Coronary artery (tissue), 2 donors: Measurements from ENCODE around the gene LYST.

Experiments
- DNase-seq: peaks from one replicate; pipeline ENCODE4 v3.0.0-alpha.2; 2017; ENCODE audit warnings: low spot score
- H3K27ac ChIP-seq, 2 donors: fragments of 200-600 bp; sonication (generic); one replicate each; pipeline ENCODE4 v1.5.1; 2016 to 2019
- H3K4me3 ChIP-seq: fragments of 200-600 bp; sonication (generic); 2 replicates; pipeline ENCODE4 v1.5.1; 2016; ENCODE audit warnings: mild to moderate bottlenecking, moderate library complexity
- CTCF ChIP-seq: fragments of 200-600 bp; sonication (generic); IDR thresholded peaks from one replicate; pipeline ENCODE4 v1.5.1; 2019; ENCODE audit warnings: antibody characterized with exemption

LYST gene

GRCh38 chr1:235898126-235898525 lies 31.4 kb upstream of the LYST start:
- no peak for TF ChIP-seq CTCF
- H3K4me3 ChIP-seq = no peak overlapping the region
- no peak overlapping the region for H3K27ac ChIP-seq
- no peak for DNase-seq

- TF ChIP-seq CTCF = no peak
- H3K27ac ChIP-seq = no peak overlapping the region
- H3K4me3 ChIP-seq = no peak overlapping the region
- DNase-seq = no peak
Measured at GRCh38 chr1:235893840-235894239, 27.1 kb upstream of the LYST start.

- DNase-seq = no peak
- Histone ChIP-seq H3K27ac (no peak overlapping the region), H3K4me3 (no peak overlapping the region)
- TF ChIP-seq CTCF = no peak
Measured at GRCh38 chr1:235892734-235893413, 26.2 kb upstream of the LYST start.

- no peak overlapping the region for H3K27ac ChIP-seq
- TF ChIP-seq CTCF = no peak
- no peak overlapping the region for H3K4me3 ChIP-seq
- no peak for DNase-seq
Measured at GRCh38 chr1:235892202-235892601, 25.5 kb upstream of the LYST start.

- Histone ChIP-seq H3K4me3 (no peak overlapping the region), H3K27ac (no peak overlapping the region)
- no peak for TF ChIP-seq CTCF
- no peak for DNase-seq
Measured at GRCh38 chr1:235888119-235888643, 21.5 kb upstream of the LYST start.

- no peak for DNase-seq
- TF ChIP-seq CTCF = no peak
- Histone ChIP-seq H3K27ac (no peak overlapping the region), H3K4me3 (no peak overlapping the region)
Measured at GRCh38 chr1:235887676-235888075, 21.0 kb upstream of the LYST start.

GRCh38 chr1:235885655-235886262 lies 19.1 kb upstream of the LYST start:
- Histone ChIP-seq H3K27ac (no peak overlapping the region), H3K4me3 (no peak overlapping the region)
- no peak for DNase-seq
- no peak for TF ChIP-seq CTCF
